HPDE6-E6E7 (cell line): Measurements from ENCODE around the gene PRIM2.
"Not testable (repeated sequence)": the region's sequence is repeated elsewhere in the genome, so short reads cannot be mapped to it uniquely, and the experiment has no call there.

Experiments used
- DNase-seq: peaks from one replicate; pipeline ENCODE4 v3.0.0; 2011; ENCODE audit warnings: missing footprints; ENCODE audit errors: extremely low spot score

PRIM2 gene

GRCh38 chr6:57365076-57365583 is 47.7 kb downstream of the PRIM2 start:
- DNase-seq = not testable (repeated sequence)

- DNase-seq = not testable (repeated sequence)
Observed at GRCh38 chr6:57368965-57369731, 51.7 kb downstream of the PRIM2 start.

DNA sequence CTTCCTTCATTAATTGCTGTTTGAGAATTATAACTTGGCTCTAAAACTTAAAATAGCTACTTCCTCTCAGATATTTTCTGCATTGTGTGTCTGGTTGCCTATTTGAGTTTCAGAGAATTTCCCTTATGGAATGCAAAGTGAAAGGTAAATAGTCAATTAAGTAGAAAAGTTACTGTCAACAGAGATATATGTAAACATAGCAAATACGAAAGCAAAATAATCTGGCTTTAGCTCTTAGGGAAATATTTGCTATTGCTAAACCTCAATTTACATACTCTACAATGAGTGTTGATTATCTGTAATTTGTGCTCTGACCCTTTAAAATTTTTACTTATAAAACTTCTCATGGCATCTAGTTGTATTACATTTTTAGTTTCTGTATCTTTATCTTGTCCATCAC is 54.3 kb downstream of the PRIM2 start:
- DNase-seq = not testable (repeated sequence)

DNA sequence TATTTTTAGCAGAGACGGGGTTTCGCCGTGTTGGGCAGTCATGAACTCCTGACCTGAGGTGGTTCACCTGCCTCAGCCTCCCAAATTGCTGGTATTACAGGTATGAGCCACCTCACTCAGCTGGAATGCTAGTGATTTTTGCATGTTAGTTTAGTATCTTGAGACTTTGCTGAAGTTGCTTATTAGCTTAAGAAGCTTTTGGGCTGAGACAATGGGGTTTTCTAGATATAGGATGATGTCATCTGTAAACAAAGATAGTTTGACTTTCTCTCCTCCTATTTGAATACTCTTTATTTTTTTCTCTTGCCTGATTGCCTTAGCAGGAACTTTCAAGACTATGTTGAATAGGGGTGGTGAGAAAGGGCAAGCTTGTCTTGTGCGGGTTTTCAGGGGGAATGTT is 57.3 kb downstream of the PRIM2 start:
- DNase-seq = not testable (repeated sequence)

GRCh38 chr6:57376083-57376482 is 58.7 kb downstream of the PRIM2 start:
- not testable (repeated sequence) for DNase-seq

DNA sequence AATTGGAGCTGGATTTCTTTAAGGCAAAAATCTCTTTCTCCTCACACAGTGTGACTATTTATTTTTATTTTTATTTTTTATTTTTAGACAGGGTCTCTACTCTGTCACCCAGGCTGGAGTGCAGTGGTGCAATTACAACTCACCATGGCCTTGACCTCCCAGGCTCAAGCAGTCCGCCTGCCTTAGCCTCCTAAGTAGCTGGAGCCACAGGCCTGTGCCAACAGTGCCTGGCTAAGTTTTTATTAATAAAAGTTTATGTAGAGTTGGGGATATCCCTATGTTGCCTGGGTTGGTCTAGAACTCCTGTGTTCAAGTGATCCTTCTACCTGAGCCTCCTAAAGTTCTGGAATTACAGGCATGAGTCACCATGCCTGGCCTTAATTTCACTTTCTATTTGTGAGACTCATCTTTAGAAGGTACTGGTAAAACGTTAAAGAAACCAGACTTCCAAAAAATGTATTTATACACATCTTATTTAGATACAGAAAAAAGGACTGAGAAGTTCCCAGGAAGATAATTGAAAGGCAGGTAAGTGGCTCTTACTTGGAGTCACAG is 71.7 kb downstream of the PRIM2 start:
- not testable (repeated sequence) for DNase-seq

- DNase-seq = not testable (repeated sequence)
Observed at GRCh38 chr6:57390818-57391217, 73.4 kb downstream of the PRIM2 start.

DNA sequence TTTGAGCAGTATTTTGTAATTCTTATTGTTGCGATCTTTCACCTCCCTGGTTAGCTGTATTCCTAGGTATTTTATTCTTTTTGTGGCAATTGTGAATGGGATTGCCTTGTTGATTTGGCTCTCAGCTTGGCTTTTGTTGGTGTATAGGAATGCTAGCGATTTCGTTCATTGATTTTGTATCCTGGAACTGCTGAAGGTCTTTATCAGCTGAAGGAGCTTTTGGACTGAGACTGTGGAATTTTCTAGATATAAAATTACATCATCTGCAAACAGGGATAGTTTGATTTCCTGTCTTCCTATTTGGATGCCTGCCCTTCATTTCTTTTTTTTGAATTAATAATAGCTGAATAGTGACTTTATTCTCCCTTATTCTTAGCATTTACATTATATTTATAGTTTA is 74.6 kb downstream of the PRIM2 start:
- DNase-seq = not testable (repeated sequence)

DNA sequence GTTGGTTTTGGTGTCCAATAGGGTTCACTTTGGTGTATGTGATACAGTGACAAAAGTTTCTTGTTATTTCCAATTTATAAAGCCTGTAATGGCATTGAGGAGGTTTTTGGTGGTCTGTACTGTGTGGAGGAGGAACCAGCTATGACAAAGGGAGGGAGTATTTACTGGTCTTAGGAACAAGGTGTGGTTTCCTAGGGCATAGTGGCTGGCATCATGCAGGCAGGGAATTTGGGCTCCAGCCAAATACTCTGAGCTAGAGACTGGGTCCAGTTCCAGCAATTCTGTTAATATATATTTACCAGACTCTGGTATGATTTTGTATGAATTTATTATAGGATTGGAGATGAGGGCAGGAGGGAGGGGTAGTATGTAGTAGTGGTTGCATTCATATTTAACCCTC is 101.9 kb downstream of the PRIM2 start:
- not testable (repeated sequence) for DNase-seq

GRCh38 chr6:57421503-57421902 is 104.1 kb downstream of the PRIM2 start:
- DNase-seq = no peak

DNA sequence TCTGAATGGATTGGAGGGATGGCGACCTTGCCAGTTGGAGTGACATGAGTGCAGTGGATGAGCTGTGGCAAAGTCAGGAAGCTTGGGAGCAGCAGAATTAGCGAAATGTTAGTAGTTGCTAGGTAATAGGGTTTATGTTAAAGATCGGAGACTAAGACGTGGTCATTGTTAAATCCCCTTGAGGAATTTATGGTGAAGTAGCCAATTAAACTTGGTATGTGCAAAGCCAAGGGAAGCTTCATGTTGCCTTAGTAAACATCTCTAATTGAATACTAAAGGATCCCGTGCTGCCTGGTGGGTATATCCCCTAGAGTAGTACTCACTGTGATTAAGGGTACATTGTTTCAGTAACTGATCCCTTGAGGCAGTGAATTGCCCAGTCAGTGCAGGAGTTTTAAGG is 106.0 kb downstream of the PRIM2 start:
- no peak for DNase-seq

- not testable (repeated sequence) for DNase-seq
Observed at GRCh38 chr6:57431742-57432141, 114.3 kb downstream of the PRIM2 start.

GRCh38 chr6:57432157-57432556 is 114.7 kb downstream of the PRIM2 start:
- DNase-seq = no peak

DNA sequence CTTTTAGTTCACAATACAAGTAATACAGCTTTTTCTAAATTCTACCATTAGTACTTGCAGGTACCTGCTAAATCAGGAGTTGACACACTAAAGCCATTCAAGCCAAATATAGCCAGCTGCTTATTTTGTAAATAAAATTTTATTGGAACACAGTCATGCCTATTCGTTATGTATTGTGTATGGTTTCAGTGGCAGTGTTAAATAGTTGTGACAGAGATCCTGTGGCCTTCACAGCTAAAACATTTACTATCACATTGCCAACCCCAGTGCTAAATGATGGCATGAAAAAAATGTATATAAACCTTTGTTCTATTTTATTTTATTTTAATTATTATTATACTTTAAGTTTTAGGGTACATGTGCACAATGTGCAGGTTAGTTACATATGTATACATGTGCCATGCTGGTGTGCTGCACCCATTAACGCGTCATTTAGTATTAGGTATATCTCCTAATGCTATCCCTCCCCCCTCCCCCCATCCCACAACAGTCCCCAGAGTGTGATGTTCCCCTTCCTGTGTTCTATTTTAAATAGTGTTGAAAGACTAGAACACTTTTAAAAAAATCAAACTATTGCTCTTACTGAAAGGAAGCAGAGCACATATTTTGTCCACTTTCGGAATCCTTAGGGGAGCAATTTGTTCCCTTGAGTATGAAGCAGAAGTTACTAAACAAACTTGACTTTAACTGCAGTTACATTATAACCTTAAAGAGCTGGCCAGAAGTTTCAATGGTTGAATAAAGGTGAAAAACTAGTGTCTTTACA is 115.7 kb downstream of the PRIM2 start:
- DNase-seq = no peak

- DNase-seq = not testable (repeated sequence)
Observed at GRCh38 chr6:57433790-57434189, 116.4 kb downstream of the PRIM2 start.

GRCh38 chr6:57434944-57435343 is 117.5 kb downstream of the PRIM2 start:
- DNase-seq = no peak

GRCh38 chr6:57435475-57436160 is 118.2 kb downstream of the PRIM2 start:
- no peak for DNase-seq

DNA sequence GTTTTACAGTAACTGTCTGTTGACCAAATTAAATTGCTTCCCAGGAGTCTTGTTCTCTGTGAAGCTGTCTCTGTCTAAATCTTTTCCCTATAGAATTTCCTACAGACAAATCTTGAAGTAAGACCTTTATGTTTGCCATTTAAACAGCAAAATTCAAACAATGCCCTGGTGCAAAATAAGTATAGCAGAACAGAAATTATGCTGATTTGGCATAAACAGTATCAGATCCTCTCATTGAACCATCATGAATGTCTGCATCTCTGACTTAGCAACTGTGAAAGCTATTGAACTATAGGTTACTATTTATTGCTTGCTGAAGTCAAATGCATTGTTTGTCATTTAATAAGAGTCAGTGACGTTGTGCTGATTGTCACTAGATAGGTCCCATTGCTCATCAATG is 123.3 kb downstream of the PRIM2 start:
- not testable (repeated sequence) for DNase-seq

GRCh38 chr6:57442133-57442532 is 124.7 kb downstream of the PRIM2 start:
- not testable (repeated sequence) for DNase-seq

- not testable (repeated sequence) for DNase-seq
Observed at GRCh38 chr6:57443181-57443580, 125.8 kb downstream of the PRIM2 start.

GRCh38 chr6:57444787-57445186 is 127.4 kb downstream of the PRIM2 start:
- DNase-seq = not testable (repeated sequence)

GRCh38 chr6:57445379-57445778 is 127.9 kb downstream of the PRIM2 start:
- not testable (repeated sequence) for DNase-seq
